ES-I3 (cell line): Measurements from ENCODE around the gene C6orf136.
"Not testable (repeated sequence)": the region's sequence is repeated elsewhere in the genome, so short reads cannot be mapped to it uniquely, and the experiment has no call there.

ENCODE experiments used
- H3K36me3 ChIP-seq: 2 replicates; pipeline ENCODE4 v1.6.1; 2013; ENCODE audit warnings: mild to moderate bottlenecking, low read length, control low read depth, moderate library complexity; ENCODE audit not compliant: insufficient read depth
- H3K4me1 ChIP-seq: 2 replicates; pipeline ENCODE4 v1.6.1; 2013; ENCODE audit warnings: mild to moderate bottlenecking, control low read depth, low read length; ENCODE audit not compliant: insufficient read depth
- H3K9ac ChIP-seq: 2 replicates; pipeline ENCODE4 v1.6.1; 2013; ENCODE audit warnings: low read depth, mild to moderate bottlenecking, low read length, moderate library complexity
- H3K9me3 ChIP-seq: 2 replicates; pipeline ENCODE4 v1.6.1; 2013; ENCODE audit warnings: mild to moderate bottlenecking, low read length, moderate library complexity; ENCODE audit not compliant: control insufficient read depth, insufficient read depth

The C6orf136 gene

GRCh38 chr6:30664994-30665767, 18.2 kb downstream of the C6orf136 start:
- H3K4me1 ChIP-seq = no peaks in the 10 kb centered on the region
- H3K9me3 ChIP-seq = no peaks in the 10 kb centered on the region
- H3K36me3 ChIP-seq = peaks cover 29% of the 10 kb centered on the region
- H3K9ac ChIP-seq = no peak overlapping the region

GRCh38 chr6:30666300-30666699, 19.4 kb downstream of the C6orf136 start:
- not testable (repeated sequence) for H3K4me1 ChIP-seq, H3K9ac ChIP-seq, H3K9me3 ChIP-seq
- H3K36me3 ChIP-seq = peaks cover 27% of the 10 kb centered on the region

- no peaks in the 10 kb centered on the region for H3K4me1 ChIP-seq
- peaks cover 3% of the 10 kb centered on the region; the same call in 1 of the 2 replicates for H3K36me3 ChIP-seq
- no peak overlapping the region for H3K9ac ChIP-seq
- no peaks in the 10 kb centered on the region for H3K9me3 ChIP-seq
These were observed 24.0 kb downstream of the C6orf136 start for GRCh38 chr6:30670760-30671527.

GRCh38 chr6:30672445-30673253, 25.7 kb downstream of the C6orf136 start, which contains the start of gene DHX16:
DHX16 (minus strand) TSS chr6:30673006; CDS start chr6:30672841, 165 bp downstream.
- H3K9ac ChIP-seq = peak within 1 kb of the TSS; percentile 78

GRCh38 chr6:30676660-30677285, 29.8 kb downstream of the C6orf136 start:
- H3K36me3 ChIP-seq = peaks cover 9% of the 10 kb centered on the region
- no peaks in the 10 kb centered on the region for H3K9me3 ChIP-seq
- peaks cover 12% of the 10 kb centered on the region for H3K4me1 ChIP-seq

More at GRCh38 chr6:30672445-30673253, 25.7 kb downstream of the C6orf136 start, which contains the start of gene DHX16:
- Histone ChIP-seq H3K4me1 (no peaks in the 10 kb centered on the region), H3K9me3 (no peaks in the 10 kb centered on the region), H3K36me3 (peaks cover 4% of the 10 kb centered on the region; the same call in 1 of the 2 replicates)

GRCh38 chr6:30678964-30679726, 32.2 kb downstream of the C6orf136 start:
- Histone ChIP-seq H3K36me3 (peaks cover 9% of the 10 kb centered on the region), H3K9ac (peak overlapping the region; percentile 27), H3K9me3 (no peaks in the 10 kb centered on the region), H3K4me1 (peaks cover 16% of the 10 kb centered on the region)

More at GRCh38 chr6:30676660-30677285, 29.8 kb downstream of the C6orf136 start:
- H3K9ac ChIP-seq = no peak overlapping the region

GRCh38 chr6:30679765-30680535, 33.0 kb downstream of the C6orf136 start:
- Histone ChIP-seq H3K4me1 (peaks cover 20% of the 10 kb centered on the region), H3K9ac (peak overlapping the region; percentile 28; the same call in 1 of the 2 replicates), H3K9me3 (no peaks in the 10 kb centered on the region), H3K36me3 (peaks cover 9% of the 10 kb centered on the region)

GRCh38 chr6:30681766-30682142, 34.8 kb downstream of the C6orf136 start:
- Histone ChIP-seq H3K36me3 (peaks cover 5% of the 10 kb centered on the region), H3K9ac (peak overlapping the region; percentile 84; the same call in 1 of the 2 replicates), H3K4me1 (peaks cover 24% of the 10 kb centered on the region), H3K9me3 (no peaks in the 10 kb centered on the region)

GRCh38 chr6:30682143-30683117, 35.5 kb downstream of the C6orf136 start:
- no peaks in the 10 kb centered on the region for H3K9me3 ChIP-seq
- peaks cover 24% of the 10 kb centered on the region for H3K4me1 ChIP-seq
- H3K9ac ChIP-seq = peak overlapping the region; percentile 84
- peaks cover 5% of the 10 kb centered on the region for H3K36me3 ChIP-seq

- H3K36me3 ChIP-seq = peaks cover 3% of the 10 kb centered on the region; the same call in 1 of the 2 replicates
- peaks cover 24% of the 10 kb centered on the region for H3K4me1 ChIP-seq
- H3K9me3 ChIP-seq = no peaks in the 10 kb centered on the region
- peak overlapping the region; percentile 84; the same call in 1 of the 2 replicates for H3K9ac ChIP-seq
These were observed 36.4 kb downstream of the C6orf136 start for GRCh38 chr6:30683183-30683979.

GRCh38 chr6:30683980-30684338, 37.0 kb downstream of the C6orf136 start:
- no peaks in the 10 kb centered on the region for H3K9me3 ChIP-seq
- no peaks in the 10 kb centered on the region for H3K36me3 ChIP-seq
- H3K9ac ChIP-seq = peak overlapping the region; percentile 84; the same call in 1 of the 2 replicates
- peaks cover 24% of the 10 kb centered on the region for H3K4me1 ChIP-seq
